HEK293 (cell line): ENCODE data around the gene ADGB.

ENCODE experiments used
- CTCF ChIP-seq: fragments of 450-650 bp; formaldehyde crosslinking; IDR thresholded peaks from 2 replicates; pipeline ENCODE4 v1.5.1; 2016; ENCODE audit warnings: missing biosample characterization, missing genetic modification characterization
- KLF9 ChIP-seq: fragments of 450-650 bp; formaldehyde crosslinking; IDR thresholded peaks from 2 replicates; pipeline ENCODE4 v1.5.1; 2016; ENCODE audit warnings: missing biosample characterization, missing genetic modification characterization, low read depth
- PATZ1 ChIP-seq: fragments of 450-650 bp; formaldehyde crosslinking; IDR thresholded peaks from 2 replicates; pipeline ENCODE4 v1.5.1; 2016; ENCODE audit warnings: missing biosample characterization, missing genetic modification characterization
- ZNF114 ChIP-seq: fragments of 450-650 bp; formaldehyde crosslinking; IDR thresholded peaks from 2 replicates; pipeline ENCODE4 v1.5.0; 2017; ENCODE audit warnings: missing biosample characterization, missing genetic modification characterization
- ZNF24 ChIP-seq: fragments of 450-650 bp; formaldehyde crosslinking; IDR thresholded peaks from 2 replicates; pipeline ENCODE4 v1.5.1; 2016; ENCODE audit warnings: missing biosample characterization, missing genetic modification characterization
- ZNF624 ChIP-seq: fragments of 450-650 bp; formaldehyde crosslinking; IDR thresholded peaks from 2 replicates; pipeline ENCODE4 v1.5.1; 2017; ENCODE audit warnings: missing biosample characterization, missing genetic modification characterization

GRCh38 chr6:146767632-146768031, 168.9 kb downstream of the ADGB start:
- TF ChIP-seq KLF9 (tag by site-specific recombination) (no peak), CTCF (tag by site-specific recombination) (no peak), ZNF624 (no peak), ZNF24 (tag by site-specific recombination) (no peak), ZNF114 (no peak), PATZ1 (tag by site-specific recombination) (no peak)
